WTC11 (cell line): ENCODE data around the gene ARHGAP26. TPM values are rescaled to one million over a fixed set of nuclear protein-coding genes. Genes with fewer than 3 reads are reported as not detected.

ENCODE experiments used
- ATAC-seq: fragments of 200-7000 bp; cut with Tn5 transposase; 2 replicates; pipeline ENCODE4 v1.10.0; 2021; ENCODE audit warnings: mild to moderate bottlenecking, moderate library complexity
- CTCF ChIA-PET: fragments of 300-600 bp; sonication (Branson Sonifier 250); formaldehyde crosslinking; loops from one replicate; lab custom pipeline; 2021; ENCODE audit warnings: antibody characterized with exemption; lab: Charles Lee
- POLR2A ChIA-PET: fragments of 350-600 bp; sonication (Branson Sonifier 250); formaldehyde crosslinking; loops from one replicate; lab custom pipeline; 2021; ENCODE audit warnings: antibody characterized with exemption; lab: Charles Lee
- DNase-seq: peaks from one replicate; pipeline ENCODE4 v3.0.0; 2021; ENCODE audit warnings: low spot score
- H3K27ac Mint-ChIP-seq: 2 replicates; pipeline ENCODE4 v1.8.0; 2021; ENCODE audit warnings: mixed read lengths
- H3K27me3 Mint-ChIP-seq: 2 replicates; pipeline ENCODE4 v1.8.0; 2021; ENCODE audit warnings: low read depth, mild to moderate bottlenecking, moderate library complexity, mixed read lengths
- H3K36me3 Mint-ChIP-seq: 2 replicates; pipeline ENCODE4 v1.8.0; 2021; ENCODE audit warnings: mixed read lengths
- H3K4me1 Mint-ChIP-seq: 2 replicates; pipeline ENCODE4 v1.8.0; 2022; ENCODE audit warnings: mixed read lengths
- H3K4me3 Mint-ChIP-seq: 2 replicates; pipeline ENCODE4 v1.8.0; 2021; ENCODE audit warnings: mild to moderate bottlenecking, moderate library complexity, mixed read lengths
- H3K9me3 Mint-ChIP-seq: 2 replicates; pipeline ENCODE4 v1.8.0; 2021; ENCODE audit warnings: mixed read lengths
- CBFB ChIP-seq: sonication (generic); formaldehyde crosslinking; IDR thresholded peaks from 2 replicates; pipeline ENCODE4 v1.8.1; 2022; ENCODE audit warnings: mild to moderate bottlenecking, low read depth, missing genetic modification reagents
- E2F1 ChIP-seq: sonication (generic); formaldehyde crosslinking; IDR thresholded peaks from 2 replicates; pipeline ENCODE4 v1.8.0; 2022; ENCODE audit warnings: mild to moderate bottlenecking, missing genetic modification reagents
- EMX1 ChIP-seq: fragments of 250-450 bp; sonication (Bioruptor Pico); IDR thresholded peaks from 2 replicates; pipeline ENCODE4 v1.8.0; 2021; ENCODE audit warnings: mild to moderate bottlenecking
- IRF2 ChIP-seq: sonication (generic); formaldehyde crosslinking; IDR thresholded peaks from 2 replicates; pipeline ENCODE4 v1.8.0; 2022; ENCODE audit warnings: low read depth, missing genetic modification reagents, borderline replicate concordance
- JAZF1 ChIP-seq: fragments of 250-450 bp; sonication (Bioruptor Pico); IDR thresholded peaks from 2 replicates; pipeline ENCODE4 v1.9.0; 2021; ENCODE audit warnings: moderate library complexity, mild to moderate bottlenecking, inconsistent platforms
- JUN ChIP-seq: sonication (generic); formaldehyde crosslinking; IDR thresholded peaks from 2 replicates; pipeline ENCODE4 v1.8.0; 2023; ENCODE audit warnings: mild to moderate bottlenecking, missing genetic modification reagents
- KAT7 ChIP-seq: sonication (generic); formaldehyde crosslinking; IDR thresholded peaks from 2 replicates; pipeline ENCODE4 v1.8.1; 2023; ENCODE audit warnings: missing genetic modification reagents, mild to moderate bottlenecking, borderline replicate concordance
- MXD4 ChIP-seq: fragments of 250-450 bp; sonication (Bioruptor Pico); IDR thresholded peaks from 2 replicates; pipeline ENCODE4 v1.8.0; 2021; ENCODE audit warnings: mild to moderate bottlenecking, moderate library complexity, borderline replicate concordance
- PRRX2 ChIP-seq: fragments of 250-450 bp; sonication (Bioruptor Pico); IDR thresholded peaks from 2 replicates; pipeline ENCODE4 v1.8.0; 2021; ENCODE audit warnings: mild to moderate bottlenecking
- RORB ChIP-seq: fragments of 250-450 bp; sonication (Bioruptor Pico); IDR thresholded peaks from 2 replicates; pipeline ENCODE4 v1.9.0; 2021; ENCODE audit warnings: mild to moderate bottlenecking
- SMAD4 ChIP-seq: sonication (generic); formaldehyde crosslinking; IDR thresholded peaks from 2 replicates; pipeline ENCODE4 v1.8.0; 2022; ENCODE audit warnings: mild to moderate bottlenecking, missing genetic modification reagents
- SP1 ChIP-seq: sonication (generic); formaldehyde crosslinking; conservative IDR thresholded peaks from 2 replicates; pipeline ENCODE4 v1.8.1; 2022; ENCODE audit warnings: missing genetic modification reagents
- TCF7 ChIP-seq: sonication (generic); formaldehyde crosslinking; IDR thresholded peaks from 2 replicates; pipeline ENCODE4 v1.8.0; 2022; ENCODE audit warnings: mild to moderate bottlenecking, low read depth, missing genetic modification reagents, moderate library complexity
- TEAD1 ChIP-seq: sonication (generic); formaldehyde crosslinking; IDR thresholded peaks from 2 replicates; pipeline ENCODE4 v1.8.0; 2022; ENCODE audit warnings: mild to moderate bottlenecking, missing genetic modification reagents
- TP53 ChIP-seq: sonication (generic); formaldehyde crosslinking; IDR thresholded peaks from 2 replicates; pipeline ENCODE4 v1.8.1; 2023; ENCODE audit warnings: mild to moderate bottlenecking, missing genetic modification reagents
- ZMAT4 ChIP-seq: fragments of 250-450 bp; sonication (Bioruptor Pico); IDR thresholded peaks from 2 replicates; pipeline ENCODE4 v1.9.0; 2021; ENCODE audit warnings: mild to moderate bottlenecking
- ZNF121 ChIP-seq: sonication (generic); formaldehyde crosslinking; IDR thresholded peaks from 2 replicates; pipeline ENCODE4 v1.8.0; 2023; ENCODE audit warnings: missing genetic modification reagents
- ZNF671 ChIP-seq: fragments of 250-450 bp; sonication (Bioruptor Pico); IDR thresholded peaks from 2 replicates; pipeline ENCODE4 v1.8.0; 2021; ENCODE audit warnings: mild to moderate bottlenecking
- ZSCAN18 ChIP-seq: fragments of 250-450 bp; sonication (Bioruptor Pico); IDR thresholded peaks from 2 replicates; pipeline ENCODE4 v2.1.2; 2022; ENCODE audit warnings: mild to moderate bottlenecking, moderate library complexity
- total RNA-seq: library from RNA; stranded (reverse); gene quantifications from 3 replicates; pipeline ENCODE4 v1.2.3, GENCODE V29; 2021
- TF ChIP-seq, protein P1 (sequence below): sonication (generic); formaldehyde crosslinking; IDR thresholded peaks from 2 replicates; pipeline ENCODE4 v1.8.0; 2022; ENCODE audit warnings: mild to moderate bottlenecking, missing genetic modification reagents
- TF ChIP-seq, protein P2 (sequence below): sonication (generic); formaldehyde crosslinking; IDR thresholded peaks from 2 replicates; pipeline ENCODE4 v1.8.1; 2023; ENCODE audit warnings: mild to moderate bottlenecking, moderate library complexity, missing genetic modification reagents
- TF ChIP-seq, protein P3 (sequence below): sonication (generic); formaldehyde crosslinking; IDR thresholded peaks from 2 replicates; pipeline ENCODE4 v1.8.0; 2023; ENCODE audit warnings: missing genetic modification reagents
- TF ChIP-seq, protein P4 (sequence below): fragments of 250-450 bp; sonication (Bioruptor Pico); IDR thresholded peaks from 2 replicates; pipeline ENCODE4 v1.9.0; 2021; ENCODE audit warnings: moderate library complexity, mild to moderate bottlenecking, inconsistent platforms, borderline replicate concordance

The ARHGAP26 gene
- total RNA-seq, 1 experiment from 2014 or later: 22.3 TPM

- no peak for ATAC-seq
- no peaks in the 10 kb centered on the region for H3K36me3 Mint-ChIP-seq
- CTCF ChIA-PET: no interaction called here
- no peak overlapping the region for H3K27ac Mint-ChIP-seq
- TF ChIP-seq, protein P1, sequence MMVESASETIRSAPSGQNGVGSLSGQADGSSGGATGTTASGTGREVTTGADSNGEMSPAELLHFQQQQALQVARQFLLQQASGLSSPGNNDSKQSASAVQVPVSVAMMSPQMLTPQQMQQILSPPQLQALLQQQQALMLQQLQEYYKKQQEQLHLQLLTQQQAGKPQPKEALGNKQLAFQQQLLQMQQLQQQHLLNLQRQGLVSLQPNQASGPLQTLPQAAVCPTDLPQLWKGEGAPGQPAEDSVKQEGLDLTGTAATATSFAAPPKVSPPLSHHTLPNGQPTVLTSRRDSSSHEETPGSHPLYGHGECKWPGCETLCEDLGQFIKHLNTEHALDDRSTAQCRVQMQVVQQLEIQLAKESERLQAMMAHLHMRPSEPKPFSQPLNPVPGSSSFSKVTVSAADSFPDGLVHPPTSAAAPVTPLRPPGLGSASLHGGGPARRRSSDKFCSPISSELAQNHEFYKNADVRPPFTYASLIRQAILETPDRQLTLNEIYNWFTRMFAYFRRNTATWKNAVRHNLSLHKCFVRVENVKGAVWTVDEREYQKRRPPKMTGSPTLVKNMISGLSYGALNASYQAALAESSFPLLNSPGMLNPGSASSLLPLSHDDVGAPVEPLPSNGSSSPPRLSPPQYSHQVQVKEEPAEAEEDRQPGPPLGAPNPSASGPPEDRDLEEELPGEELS: no peak
- TF ChIP-seq, protein P2, sequence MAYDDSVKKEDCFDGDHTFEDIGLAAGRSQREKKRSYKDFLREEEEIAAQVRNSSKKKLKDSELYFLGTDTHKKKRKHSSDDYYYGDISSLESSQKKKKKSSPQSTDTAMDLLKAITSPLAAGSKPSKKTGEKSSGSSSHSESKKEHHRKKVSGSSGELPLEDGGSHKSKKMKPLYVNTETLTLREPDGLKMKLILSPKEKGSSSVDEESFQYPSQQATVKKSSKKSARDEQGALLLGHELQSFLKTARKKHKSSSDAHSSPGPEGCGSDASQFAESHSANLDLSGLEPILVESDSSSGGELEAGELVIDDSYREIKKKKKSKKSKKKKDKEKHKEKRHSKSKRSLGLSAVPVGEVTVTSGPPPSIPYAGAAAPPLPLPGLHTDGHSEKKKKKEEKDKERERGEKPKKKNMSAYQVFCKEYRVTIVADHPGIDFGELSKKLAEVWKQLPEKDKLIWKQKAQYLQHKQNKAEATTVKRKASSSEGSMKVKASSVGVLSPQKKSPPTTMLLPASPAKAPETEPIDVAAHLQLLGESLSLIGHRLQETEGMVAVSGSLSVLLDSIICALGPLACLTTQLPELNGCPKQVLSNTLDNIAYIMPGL (CRISPR knock-in tag): no peak
- TF ChIP-seq TEAD1 (CRISPR knock-in tag) (no peak), PRRX2 (no peak), ZMAT4 (CRISPR knock-in tag) (no peak)
- POLR2A ChIA-PET: no interaction called here
- no peak overlapping the region for H3K4me3 Mint-ChIP-seq
- DNase-seq: no peak
- no peaks in the 10 kb centered on the region; the same call in 1 of the 2 replicates for H3K4me1 Mint-ChIP-seq
- H3K9me3 Mint-ChIP-seq: no peaks in the 10 kb centered on the region
- no peaks in the 10 kb centered on the region for H3K27me3 Mint-ChIP-seq
Observed at GRCh38 chr5:143134900-143135299, 364.7 kb downstream of the ARHGAP26 start.

DNA sequence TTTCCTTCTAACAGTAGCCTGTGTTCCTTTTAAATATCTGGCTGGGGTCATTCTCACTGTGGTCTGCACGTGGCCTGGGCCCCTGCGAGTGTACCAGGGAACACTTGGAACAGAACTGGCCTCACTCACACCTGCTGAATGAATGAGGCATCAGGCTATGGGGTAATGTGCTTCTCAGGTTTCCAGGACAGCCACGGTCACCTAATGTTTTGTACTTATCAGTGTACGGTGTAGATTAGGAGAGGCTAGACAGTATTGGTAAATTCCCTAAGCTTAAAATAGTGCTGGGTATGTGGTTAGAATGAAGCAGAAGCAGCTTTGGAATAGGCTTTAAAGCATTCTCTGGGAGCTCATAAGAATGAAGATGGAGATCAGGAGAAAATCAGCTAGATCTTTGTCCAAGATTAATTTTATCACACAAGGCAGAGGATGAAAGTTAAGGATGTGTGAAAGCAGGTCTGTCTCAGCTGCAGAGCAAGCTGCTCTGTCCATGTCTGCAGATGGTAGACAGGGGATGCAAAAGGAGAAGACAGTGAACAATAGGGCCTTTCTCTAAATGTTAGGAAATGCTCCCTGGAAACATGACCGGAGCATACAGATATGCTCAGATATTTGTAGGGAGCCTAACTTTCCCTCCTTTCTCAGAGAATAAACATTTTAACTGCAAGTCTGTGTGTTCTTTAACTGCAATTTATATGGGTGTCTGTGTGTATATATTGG, 365.8 kb downstream of the ARHGAP26 start:
- no peak for DNase-seq
- no peaks in the 10 kb centered on the region; the same call in 1 of the 2 replicates for H3K4me1 Mint-ChIP-seq
- CTCF ChIA-PET: no interaction called here
- H3K4me3 Mint-ChIP-seq: no peak overlapping the region
- TF ChIP-seq E2F1 (CRISPR knock-in tag): no peak
- no peak for TF ChIP-seq SMAD4 (CRISPR knock-in tag)
- no peak for TF ChIP-seq CBFB
- TF ChIP-seq SP1 (CRISPR knock-in tag): no peak
- TF ChIP-seq, protein P3, sequence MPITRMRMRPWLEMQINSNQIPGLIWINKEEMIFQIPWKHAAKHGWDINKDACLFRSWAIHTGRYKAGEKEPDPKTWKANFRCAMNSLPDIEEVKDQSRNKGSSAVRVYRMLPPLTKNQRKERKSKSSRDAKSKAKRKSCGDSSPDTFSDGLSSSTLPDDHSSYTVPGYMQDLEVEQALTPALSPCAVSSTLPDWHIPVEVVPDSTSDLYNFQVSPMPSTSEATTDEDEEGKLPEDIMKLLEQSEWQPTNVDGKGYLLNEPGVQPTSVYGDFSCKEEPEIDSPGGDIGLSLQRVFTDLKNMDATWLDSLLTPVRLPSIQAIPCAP (CRISPR knock-in tag): no peak
- no peak for TF ChIP-seq IRF2
- no peak for TF ChIP-seq ZNF121 (CRISPR knock-in tag)
- TF ChIP-seq, protein P4, sequence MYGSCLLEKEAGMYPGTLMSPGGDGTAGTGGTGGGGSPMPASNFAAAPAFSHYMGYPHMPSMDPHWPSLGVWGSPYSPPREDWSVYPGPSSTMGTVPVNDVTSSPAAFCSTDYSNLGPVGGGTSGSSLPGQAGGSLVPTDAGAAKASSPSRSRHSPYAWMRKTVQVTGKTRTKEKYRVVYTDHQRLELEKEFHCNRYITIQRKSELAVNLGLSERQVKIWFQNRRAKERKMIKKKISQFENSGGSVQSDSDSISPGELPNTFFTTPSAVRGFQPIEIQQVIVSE (CRISPR knock-in tag): no peak
- no peak for TF ChIP-seq JUN (CRISPR knock-in tag)
- TF ChIP-seq RORB (CRISPR knock-in tag): no peak
- TF ChIP-seq ZSCAN18 (CRISPR knock-in tag): no peak
- no peak for TF ChIP-seq TCF7 (CRISPR knock-in tag)
- TF ChIP-seq TP53 (CRISPR knock-in tag): no peak
- no peak for TF ChIP-seq KAT7
- no peak for TF ChIP-seq MXD4
- TF ChIP-seq JAZF1 (CRISPR knock-in tag): no peak
- no peak for TF ChIP-seq ZNF671 (CRISPR knock-in tag)
- TF ChIP-seq EMX1 (CRISPR knock-in tag): no peak
- TF ChIP-seq, all 79 proteins: peak for 0
- H3K36me3 Mint-ChIP-seq: no peaks in the 10 kb centered on the region
- H3K9me3 Mint-ChIP-seq: no peaks in the 10 kb centered on the region
- H3K27ac Mint-ChIP-seq: peak overlapping the region; percentile 42; the same call in 1 of the 2 replicates
- no peak for ATAC-seq
- POLR2A ChIA-PET: no interaction called here
- H3K27me3 Mint-ChIP-seq: no peaks in the 10 kb centered on the region
